Esophagus muscularis mucosa (tissue), 4 donors: ENCODE results near the gene SND1. TPM values are rescaled to one million over a fixed set of nuclear protein-coding genes. Genes with fewer than 3 reads are reported as not detected.

ENCODE experiments used
- DNase-seq: peaks from one replicate; pipeline ENCODE4 v3.0.0-alpha.2; 2017; ENCODE audit errors: extremely low spot score
- H3K27ac ChIP-seq, 4 donors: fragments of 200-600 bp; sonication (generic); replicated peaks in 1 of 4; 1 replicate in 3 of 4; 2 replicates in 1 of 4; pipeline ENCODE4 v1.5.1; 2016 to 2019; ENCODE audit warnings: mild to moderate bottlenecking in 1 of 4
- H3K27me3 ChIP-seq, 4 donors: fragments of 200-600 bp; sonication (generic); one replicate each; pipeline versions ENCODE4 v1.5.1 to v1.6.0; 2016 to 2019
- H3K36me3 ChIP-seq, 4 donors: fragments of 200-600 bp; sonication (generic); one replicate each; pipeline ENCODE4 v1.5.1; 2016 to 2019
- H3K4me1 ChIP-seq, 4 donors: fragments of 200-600 bp; sonication (generic); one replicate each; pipeline ENCODE4 v1.5.1; 2016 to 2019
- H3K4me3 ChIP-seq, 4 donors: fragments of 200-600 bp; sonication (generic); 1 replicate in 2 of 4; 2 replicates in 2 of 4; pipeline ENCODE4 v1.5.1; 2016 to 2019; ENCODE audit warnings: mild to moderate bottlenecking in 4 of 4, moderate library complexity in 1 of 4
- H3K9me3 ChIP-seq, 4 donors: fragments of 200-600 bp; sonication (generic); 1 replicate in 3 of 4; 2 replicates in 1 of 4; pipeline ENCODE4 v1.5.1; 2016 to 2019
- CTCF ChIP-seq, 3 experiments: fragments of 200-600 bp in 2 of 3; fragments of 450-650 bp in 1 of 3; sonication (generic) in 2 of 3; IDR thresholded peaks; one replicate each; pipeline ENCODE4 v1.5.1; 2017 to 2019; ENCODE audit warnings: antibody characterized with exemption in 3 of 3, mild to moderate bottlenecking in 2 of 3, moderate library complexity in 1 of 3
- EP300 ChIP-seq: sonication (generic); formaldehyde crosslinking; IDR thresholded peaks from one replicate; pipeline ENCODE4 v1.6.1; 2017; ENCODE audit warnings: antibody characterized with exemption
- POLR2A ChIP-seq: fragments of 450-650 bp; IDR thresholded peaks from one replicate; pipeline ENCODE4 v1.6.1; 2017; ENCODE audit warnings: antibody characterized with exemption, moderate library complexity, mild to moderate bottlenecking, low read depth
- POLR2AphosphoS5 ChIP-seq, 2 donors: sonication (generic); formaldehyde crosslinking; IDR thresholded peaks; one replicate each; pipeline ENCODE4 v1.6.1; 2017; ENCODE audit warnings: antibody characterized with exemption in 2 of 2
- WGBS: methylation state at CpG from one replicate; pipeline ENCODE4 v1.1.5; 2018; 5-methylcytosine and 5-hydroxymethylcytosine counted together
- intact Hi-C: fragments of 100-400 bp; cut with DNase I; formaldehyde crosslinking; loops from one replicate; pipeline ENCODE4 v1.15.1; 2023
- total RNA-seq, 4 donors: library from RNA; depleted of rRNA; stranded (reverse); fragments of >200 nt; gene quantifications; one replicate each; pipeline versions ENCODE4 v1.1.0 to v1.2.1, GENCODE V29; 2016

Gene SND1
- total RNA-seq, 4 donors from 2014 or later = 71.4 to 91.2 (median 81.3) TPM

- peaks cover 8 to 46% (median 25%) of the 10 kb centered on the region in 4 donors for H3K36me3 ChIP-seq
- WGBS = 68% methylated on average over 3 of the region's 3 CpGs
- intact Hi-C loops = no loop called here
Observed at GRCh38 chr7:127715272-127715671, 63.3 kb downstream of the SND1 start.

GRCh38 chr7:127715901-127716300, 63.9 kb downstream of the SND1 start:
- WGBS = 91% methylated on average over 1 of the region's 1 CpG
- TF ChIP-seq POLR2A (no peak), EP300 (no peak), CTCF (IDR thresholded peaks at IDR 0.05) (no peak), POLR2AphosphoS5 (IDR thresholded peaks at IDR 0.05) (no peak)
- Histone ChIP-seq H3K36me3 (peaks cover 6 to 45% (median 24%) of the 10 kb centered on the region in 4 donors), H3K27me3 (no peaks in the 10 kb centered on the region), H3K27ac (no peak overlapping the region), H3K4me3 (no peak overlapping the region), H3K4me1 (no peaks in the 10 kb centered on the region), H3K9me3 (peaks cover 0 to 6% (median 2%) of the 10 kb centered on the region in 4 donors)
- intact Hi-C loops = no loop called here
- DNase-seq = no peak

More at GRCh38 chr7:127715272-127715671, 63.3 kb downstream of the SND1 start:
- Histone ChIP-seq H3K4me3 (no peak overlapping the region), H3K27me3 (no peaks in the 10 kb centered on the region), H3K27ac (no peak overlapping the region), H3K4me1 (no peaks in the 10 kb centered on the region), H3K9me3 (peaks cover 0 to 7% (median 3%) of the 10 kb centered on the region in 4 donors)
- TF ChIP-seq EP300 = no peak
- TF ChIP-seq POLR2AphosphoS5 (IDR thresholded peaks at IDR 0.05) = no peak
- no peak for TF ChIP-seq POLR2A
- TF ChIP-seq CTCF (IDR thresholded peaks at IDR 0.05) = no peak
- no peak for DNase-seq

GRCh38 chr7:127717502-127718339, 65.7 kb downstream of the SND1 start:
- WGBS = 94% methylated on average over 6 of the region's 6 CpGs
- H3K36me3 ChIP-seq = peaks cover 7 to 54% (median 34%) of the 10 kb centered on the region in 4 donors
- intact Hi-C loops = no loop called here
- DNase-seq = no peak
- no peak overlapping the region for H3K4me3 ChIP-seq
- TF ChIP-seq CTCF (IDR thresholded peaks at IDR 0.05) = no peak
- no peak for TF ChIP-seq EP300
- no peak for TF ChIP-seq POLR2A
- no peak for TF ChIP-seq POLR2AphosphoS5 (IDR thresholded peaks at IDR 0.05)
- H3K27ac ChIP-seq = no peak overlapping the region
- H3K4me1 ChIP-seq = no peaks in the 10 kb centered on the region
- no peaks in the 10 kb centered on the region for H3K9me3 ChIP-seq
- H3K27me3 ChIP-seq = no peaks in the 10 kb centered on the region

GRCh38 chr7:127718340-127718679, 66.3 kb downstream of the SND1 start:
- H3K27me3 ChIP-seq = no peaks in the 10 kb centered on the region
- no peak for DNase-seq
- intact Hi-C loops = no loop called here
- no peak overlapping the region for H3K27ac ChIP-seq
- peaks cover 7 to 59% (median 36%) of the 10 kb centered on the region in 4 donors for H3K36me3 ChIP-seq
- H3K4me3 ChIP-seq = no peak overlapping the region
- TF ChIP-seq POLR2A (no peak), EP300 (no peak), CTCF (IDR thresholded peaks at IDR 0.05) (no peak), POLR2AphosphoS5 (IDR thresholded peaks at IDR 0.05) (no peak)
- no peaks in the 10 kb centered on the region for H3K4me1 ChIP-seq
- H3K9me3 ChIP-seq = no peaks in the 10 kb centered on the region
- 96% methylated on average over 7 of the region's 7 CpGs for WGBS
